ENCODE results near the gene HERC5. TPM values are rescaled to one million over a fixed set of nuclear protein-coding genes. Genes with fewer than 3 reads are reported as not detected.
"Not testable (repeated sequence)": the region's sequence is repeated elsewhere in the genome, so short reads cannot be mapped to it uniquely, and the experiment has no call there.

The HERC5 gene
- total RNA-seq, 6 experiments from 2014 or later: 1.5 to 5.8 (median 1.8) TPM

DNA sequence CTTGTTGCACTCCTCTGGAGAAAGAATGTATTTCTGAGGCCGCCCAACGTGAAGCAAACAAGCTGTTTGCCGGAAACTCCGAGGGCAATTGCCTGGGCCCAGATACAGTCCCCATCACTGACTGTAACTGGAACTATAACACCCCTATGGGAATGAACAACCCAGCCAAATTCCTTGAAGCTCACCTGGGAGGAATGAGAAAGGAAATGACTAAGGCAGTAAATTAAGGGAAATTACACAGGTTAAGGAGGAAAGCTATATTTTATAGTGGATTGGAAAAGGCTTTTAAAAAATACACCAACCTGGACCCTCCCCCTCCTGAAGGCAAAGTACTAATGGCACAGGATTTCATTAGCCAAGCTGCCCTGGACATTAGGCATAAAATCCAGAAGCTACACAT, 11.7 kb upstream of the HERC5 start:
- DNase-seq (no peak), ATAC-seq (no peak)
- no peak for TF ChIP-seq POLR2A (IDR thresholded peaks at IDR 0.05)
- TF ChIP-seq, protein P1, sequence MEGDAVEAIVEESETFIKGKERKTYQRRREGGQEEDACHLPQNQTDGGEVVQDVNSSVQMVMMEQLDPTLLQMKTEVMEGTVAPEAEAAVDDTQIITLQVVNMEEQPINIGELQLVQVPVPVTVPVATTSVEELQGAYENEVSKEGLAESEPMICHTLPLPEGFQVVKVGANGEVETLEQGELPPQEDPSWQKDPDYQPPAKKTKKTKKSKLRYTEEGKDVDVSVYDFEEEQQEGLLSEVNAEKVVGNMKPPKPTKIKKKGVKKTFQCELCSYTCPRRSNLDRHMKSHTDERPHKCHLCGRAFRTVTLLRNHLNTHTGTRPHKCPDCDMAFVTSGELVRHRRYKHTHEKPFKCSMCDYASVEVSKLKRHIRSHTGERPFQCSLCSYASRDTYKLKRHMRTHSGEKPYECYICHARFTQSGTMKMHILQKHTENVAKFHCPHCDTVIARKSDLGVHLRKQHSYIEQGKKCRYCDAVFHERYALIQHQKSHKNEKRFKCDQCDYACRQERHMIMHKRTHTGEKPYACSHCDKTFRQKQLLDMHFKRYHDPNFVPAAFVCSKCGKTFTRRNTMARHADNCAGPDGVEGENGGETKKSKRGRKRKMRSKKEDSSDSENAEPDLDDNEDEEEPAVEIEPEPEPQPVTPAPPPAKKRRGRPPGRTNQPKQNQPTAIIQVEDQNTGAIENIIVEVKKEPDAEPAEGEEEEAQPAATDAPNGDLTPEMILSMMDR (IDR thresholded peaks at IDR 0.05): no peak

DNA sequence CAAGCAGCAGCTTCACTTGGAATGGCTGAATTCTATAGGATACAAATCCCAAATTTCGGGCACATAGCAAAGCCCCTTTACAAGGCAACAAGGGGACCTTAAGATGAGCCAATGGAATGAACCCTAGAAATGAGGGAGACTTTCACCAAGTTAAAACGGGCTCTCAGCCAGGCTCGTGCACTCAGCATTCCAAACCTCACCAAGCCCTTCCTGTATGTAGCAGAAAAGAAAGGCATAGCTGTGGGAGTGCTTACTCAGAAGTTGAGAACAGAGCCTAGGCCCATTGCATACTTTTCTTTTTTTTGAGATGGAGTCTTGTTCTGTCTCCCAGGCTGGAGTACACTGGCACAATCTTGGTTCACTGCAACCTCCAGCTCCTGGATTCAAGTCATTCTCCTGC, 10.8 kb upstream of the HERC5 start:
- intact Hi-C loops (cut with DNase I): no loop called here
- H3K4me3 ChIP-seq: no peak overlapping the region

More for the DNA sequence above, 11.7 kb upstream of the HERC5 start:
- Histone ChIP-seq H3K27ac (no peak overlapping the region), H3K4me3 (no peak overlapping the region), H3K4me1 (no peaks in the 10 kb centered on the region), H3K36me3 (no peaks in the 10 kb centered on the region), H3K9me3 (no peaks in the 10 kb centered on the region), H3K27me3 (no peaks in the 10 kb centered on the region)
- WGBS (ENCODE audit: insufficient coverage, low coverage, low lambda C conversion rate, missing lambda C conversion rate): 79% methylated on average over 4 of the region's 4 CpGs
- intact Hi-C loops (cut with DNase I): no loop called here

DNA sequence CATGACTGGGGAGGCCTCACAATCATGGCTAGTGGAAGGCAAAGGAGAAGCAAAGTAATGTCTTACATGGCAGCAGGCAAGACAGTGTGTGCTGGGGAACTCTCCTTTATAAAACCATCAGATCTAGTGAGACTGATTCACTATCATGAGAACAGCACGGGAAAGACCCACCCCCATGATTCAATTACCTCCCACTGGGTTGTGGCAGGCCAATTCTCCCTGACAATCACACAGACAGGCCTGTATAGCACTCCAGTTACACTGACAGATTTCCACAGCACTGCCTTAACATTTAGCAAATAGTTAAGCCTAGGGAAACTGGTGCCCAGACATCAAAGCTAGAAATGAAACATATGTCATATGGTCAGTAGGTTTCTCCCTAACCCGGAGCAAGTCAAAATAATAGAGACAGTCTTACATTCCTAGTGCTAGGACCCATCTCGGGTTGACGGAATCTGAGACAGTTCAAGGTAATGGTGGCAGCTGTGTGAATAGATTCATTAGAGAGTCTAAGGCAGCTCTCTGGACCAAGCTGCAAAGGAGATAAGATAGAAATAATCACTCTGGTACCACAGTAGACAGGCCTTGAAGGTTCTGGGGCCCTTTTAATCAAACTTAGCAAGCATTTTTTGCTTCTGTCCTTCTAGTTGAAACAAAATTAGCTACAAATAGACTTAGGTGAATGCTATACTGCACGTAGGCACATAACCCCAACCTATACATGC, 9.4 kb upstream of the HERC5 start:
- H3K4me3 ChIP-seq: no peak overlapping the region
- no peak for TF ChIP-seq POLR2A (IDR thresholded peaks at IDR 0.05)
- TF ChIP-seq, protein P1 (IDR thresholded peaks at IDR 0.05): no peak
- DNase-seq (no peak), ATAC-seq (no peak)
- no peaks in the 10 kb centered on the region for H3K9me3 ChIP-seq
- no peaks in the 10 kb centered on the region for H3K27me3 ChIP-seq
- no peaks in the 10 kb centered on the region for H3K4me1 ChIP-seq
- intact Hi-C loops (cut with DNase I): no loop called here
- H3K27ac ChIP-seq: no peak overlapping the region
- 79% methylated on average over 5 of the region's 5 CpGs for WGBS (ENCODE audit: insufficient coverage, low coverage, low lambda C conversion rate, missing lambda C conversion rate)
- H3K36me3 ChIP-seq: no peaks in the 10 kb centered on the region

More for the DNA sequence above, 10.8 kb upstream of the HERC5 start:
- 46% methylated on average over 2 of the region's 3 CpGs for WGBS (ENCODE audit: insufficient coverage, low coverage, low lambda C conversion rate, missing lambda C conversion rate)
- DNase-seq (no peak), ATAC-seq (no peak)
- H3K27me3 ChIP-seq: no peaks in the 10 kb centered on the region
- no peaks in the 10 kb centered on the region for H3K36me3 ChIP-seq
- H3K9me3 ChIP-seq: no peaks in the 10 kb centered on the region
- no peaks in the 10 kb centered on the region for H3K4me1 ChIP-seq
- H3K27ac ChIP-seq: no peak overlapping the region
- TF ChIP-seq, protein P1 (IDR thresholded peaks at IDR 0.05): no peak
- TF ChIP-seq POLR2A (IDR thresholded peaks at IDR 0.05): no peak

DNA sequence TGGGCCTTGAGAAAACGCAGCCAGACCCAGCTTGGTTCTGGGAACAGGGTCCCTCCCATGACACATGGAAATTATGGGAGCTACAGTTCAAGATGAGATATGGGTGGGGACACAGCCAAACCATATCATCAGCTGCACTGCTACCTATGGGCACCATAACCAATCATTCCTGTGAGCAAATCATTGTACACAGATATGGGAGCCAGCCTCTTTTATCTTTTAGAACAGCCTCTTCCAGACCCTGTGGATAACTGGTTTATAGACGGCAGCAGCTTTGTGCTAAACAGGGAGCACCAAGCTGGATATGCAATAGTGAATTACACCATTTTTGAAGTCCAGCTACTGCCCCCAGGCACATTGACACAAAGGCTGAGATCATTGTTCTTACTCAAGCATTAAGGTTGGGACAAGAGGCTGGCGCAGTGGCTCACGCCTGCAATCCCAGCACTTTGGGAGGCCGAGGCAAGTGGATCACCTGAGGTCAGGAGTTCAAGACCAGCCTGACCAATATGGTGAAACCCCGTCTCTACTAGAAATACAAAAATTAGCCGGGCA, 8.6 kb upstream of the HERC5 start:
- WGBS (ENCODE audit: insufficient coverage, low coverage, low lambda C conversion rate, missing lambda C conversion rate): 100% methylated on average over 5 of the region's 7 CpGs
- H3K36me3 ChIP-seq; DNase-seq; ATAC-seq; H3K4me3 ChIP-seq; intact Hi-C loops (cut with DNase I); H3K9me3 ChIP-seq; H3K27me3 ChIP-seq; H3K27ac ChIP-seq; H3K4me1 ChIP-seq: not testable (repeated sequence)

DNA sequence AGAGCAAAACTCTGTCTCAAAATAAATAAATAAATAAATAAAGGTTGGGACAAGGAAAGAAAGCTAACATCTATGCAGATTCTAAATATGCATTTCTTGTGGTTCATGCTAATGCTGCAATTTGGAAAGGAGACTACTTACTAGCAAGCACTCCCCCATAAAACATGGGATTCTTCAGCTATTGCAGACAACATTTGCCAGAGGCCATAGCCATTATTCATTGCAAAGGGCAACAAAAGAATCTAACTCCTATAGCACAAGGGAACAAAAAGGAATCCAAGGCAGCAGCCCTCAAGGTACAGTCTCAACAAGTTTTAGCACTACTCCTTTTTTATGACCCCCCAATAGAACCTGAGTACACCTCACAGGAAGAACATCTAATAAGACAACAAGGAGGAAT, 8.0 kb upstream of the HERC5 start:
- TF ChIP-seq, protein P1 (IDR thresholded peaks at IDR 0.05): no peak
- TF ChIP-seq POLR2A (IDR thresholded peaks at IDR 0.05): no peak
- ATAC-seq: no peak

More for the DNA sequence above, 8.0 kb upstream of the HERC5 start:
- H3K27ac ChIP-seq: no peak overlapping the region
- no peaks in the 10 kb centered on the region for H3K4me1 ChIP-seq
- DNase-seq: no peak
- no peaks in the 10 kb centered on the region for H3K36me3 ChIP-seq
- intact Hi-C loops (cut with DNase I): no loop called here
- no peaks in the 10 kb centered on the region for H3K9me3 ChIP-seq
- no peak overlapping the region for H3K4me3 ChIP-seq
- H3K27me3 ChIP-seq: no peaks in the 10 kb centered on the region
